ENCODE data around the gene ZSWIM4. TPM values are rescaled to one million over a fixed set of nuclear protein-coding genes. Genes with fewer than 3 reads are reported as not detected.

ZSWIM4 gene
- total RNA-seq, 1 experiment from 2014 or later, result 4.5 TPM

DNA sequence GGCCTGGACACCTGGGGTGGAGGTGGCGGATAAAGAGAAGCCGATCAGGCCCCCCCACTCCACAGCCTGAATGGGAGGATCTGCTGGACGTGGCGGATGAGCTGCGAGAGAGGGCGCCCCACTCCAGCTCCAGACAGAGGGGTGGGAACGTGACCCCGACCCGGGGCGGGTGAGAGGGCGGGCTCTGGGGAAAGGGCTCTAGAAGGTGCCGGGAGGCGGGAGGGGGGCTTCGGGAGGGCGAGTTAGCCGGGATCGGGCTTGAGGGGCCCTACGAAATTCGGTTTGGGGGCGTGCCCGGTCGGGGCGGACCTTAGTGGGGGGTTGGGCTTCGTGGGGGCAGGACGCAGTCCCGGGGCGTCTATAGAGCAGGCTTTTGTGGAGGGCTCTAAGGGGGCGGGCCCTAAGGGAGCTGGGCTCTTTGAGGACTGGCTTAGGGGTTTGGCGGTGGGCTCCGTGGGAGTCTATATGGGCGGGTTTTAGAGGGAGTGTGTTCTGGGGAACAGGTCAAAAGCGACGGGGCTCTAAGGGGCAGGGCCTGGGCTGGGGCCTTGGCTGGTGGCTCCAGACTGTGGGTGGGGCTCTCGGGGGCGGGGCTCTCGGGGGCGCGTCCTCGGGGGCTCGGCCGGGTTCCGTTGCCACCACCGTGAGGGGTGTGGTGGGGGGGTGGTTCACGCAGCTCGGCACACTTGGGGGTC, 77.6 kb downstream of the ZSWIM4 start:
- DNase-seq (ENCODE audit: low spot score), result no peak

DNA sequence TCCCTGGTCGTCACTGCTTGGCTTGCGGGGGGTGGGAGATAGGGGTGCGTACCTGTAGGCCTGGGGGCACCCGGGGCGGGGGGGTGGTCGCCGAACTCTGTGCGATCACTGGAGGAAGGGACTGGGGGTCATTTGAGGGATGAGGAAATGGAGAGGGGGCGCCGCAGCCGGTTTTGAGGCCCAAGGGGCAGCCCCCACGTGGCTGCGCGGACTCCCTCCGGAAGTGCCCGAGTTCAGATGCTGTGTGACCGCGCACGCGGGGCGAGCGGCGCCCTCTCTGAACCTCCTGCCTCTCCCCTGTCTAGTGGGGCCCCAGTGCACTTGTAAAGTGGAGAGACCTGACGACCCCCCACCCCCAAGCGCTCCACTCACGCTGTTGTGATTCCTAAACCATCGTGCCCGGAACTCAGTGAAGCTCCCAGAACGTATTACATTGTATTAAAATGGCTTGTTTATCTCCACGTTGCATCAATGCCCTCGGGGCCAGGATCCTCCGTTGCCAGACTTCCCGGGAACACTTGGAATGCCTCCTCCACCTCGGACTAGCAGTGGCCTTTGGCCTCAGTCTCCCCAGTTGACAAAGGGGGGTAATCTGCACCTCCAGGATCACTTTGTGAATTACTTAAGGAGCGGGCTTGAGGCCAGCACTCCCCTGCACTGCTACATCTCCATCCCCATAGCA, 78.7 kb downstream of the ZSWIM4 start:
- DNase-seq (ENCODE audit: low spot score), result no peak

- DNase-seq (ENCODE audit: low spot score), result no peak
These were observed 80.6 kb downstream of the ZSWIM4 start for GRCh38 chr19:13875824-13876223.

- DNase-seq (ENCODE audit: low spot score), result no peak
These were observed 81.6 kb downstream of the ZSWIM4 start, which contains the start of gene NANOS3 for GRCh38 chr19:13876834-13877233. Gene NANOS3, plus strand, starts transcription at chr19:13877134. Its CDS starts 115 bp downstream, at chr19:13877249.

DNA sequence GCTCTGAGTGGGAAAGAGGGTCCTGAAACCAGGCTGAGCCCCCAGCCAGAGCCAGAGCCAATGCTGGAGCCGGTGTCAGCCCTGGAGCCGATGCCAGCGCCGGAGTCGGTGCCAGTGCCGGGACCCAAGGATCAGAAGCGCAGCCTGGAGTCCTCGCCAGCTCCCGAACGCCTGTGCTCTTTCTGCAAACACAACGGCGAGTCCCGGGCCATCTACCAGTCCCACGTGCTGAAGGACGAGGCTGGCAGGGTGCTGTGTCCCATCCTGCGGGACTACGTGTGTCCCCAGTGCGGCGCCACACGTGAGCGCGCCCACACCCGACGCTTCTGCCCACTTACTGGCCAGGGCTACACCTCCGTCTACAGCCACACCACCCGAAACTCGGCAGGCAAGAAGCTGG, 82.1 kb downstream of the ZSWIM4 start:
- DNase-seq (ENCODE audit: low spot score), result no peak

DNA sequence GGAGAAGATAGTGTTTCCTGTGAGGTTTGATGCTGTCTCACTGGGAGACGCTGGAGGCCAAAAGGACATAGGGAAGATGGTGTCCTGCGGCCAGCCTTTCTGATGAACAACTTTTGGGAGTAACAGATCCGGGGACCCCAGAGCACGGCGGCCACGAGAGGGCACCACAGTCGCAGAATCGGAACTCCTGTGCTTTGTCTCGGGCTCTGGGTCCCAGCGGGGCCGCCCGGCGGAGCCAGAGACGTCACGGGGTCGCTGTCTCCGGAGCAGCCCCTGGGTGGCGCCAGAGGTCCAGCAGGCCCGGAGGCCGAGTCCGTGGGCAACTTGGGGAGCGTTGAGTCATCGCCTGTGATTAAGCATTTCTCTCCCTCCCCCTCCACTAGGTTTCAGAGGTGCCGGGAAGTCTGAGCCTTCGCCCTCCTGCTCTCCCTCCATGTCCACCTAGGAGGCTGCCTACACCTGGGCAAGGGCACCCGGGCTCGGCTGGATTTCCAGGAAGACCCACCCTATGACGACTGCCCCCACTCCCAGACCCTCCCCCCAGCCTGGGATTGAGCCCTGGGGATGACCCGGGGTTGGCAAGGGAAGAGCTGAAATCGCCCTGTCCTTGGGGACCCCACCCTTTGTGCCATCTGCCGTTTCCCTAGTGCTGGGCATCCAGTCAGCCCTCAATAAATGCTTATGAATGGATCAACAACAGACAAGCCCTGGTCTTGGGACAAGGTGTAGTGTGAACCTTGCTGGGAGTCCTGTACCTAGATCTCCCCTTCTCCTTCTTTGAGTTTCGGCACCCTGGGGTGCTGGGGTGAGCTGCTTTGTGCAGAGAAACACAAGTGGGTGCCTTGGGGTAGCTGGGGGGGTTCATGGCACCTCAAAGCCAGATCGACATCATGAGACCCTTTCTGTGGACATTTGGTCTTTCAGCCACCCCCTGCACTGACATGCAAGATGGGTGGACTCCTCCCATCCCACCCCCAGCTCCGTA, 85.1 kb downstream of the ZSWIM4 start:
- DNase-seq (ENCODE audit: low spot score), result peak; percentile 97

GRCh38 chr19:13881251-13881691, 86.0 kb downstream of the ZSWIM4 start:
- peak; percentile 42 for DNase-seq (ENCODE audit: low spot score)

Other genes starting within 250 kb of the ZSWIM4 start
- 19.2 and 26.9 TPM in 2 replicates for gene MRI1, start 30.9 kb upstream of the ZSWIM4 start, total RNA-seq (2014; rRNA removed; shearing (Covaris generic))
- gene C19orf53, start 21.0 kb upstream of the ZSWIM4 start, total RNA-seq (2014; rRNA removed; shearing (Covaris generic)), result 222 and 261 TPM in 2 replicates
- not detected in 2 replicates for gene NANOS3, start 81.7 kb downstream of the ZSWIM4 start, total RNA-seq (2014; rRNA removed; shearing (Covaris generic))
- 0.48 and 3.0 TPM in 2 replicates for gene BRME1, start 110.7 kb downstream of the ZSWIM4 start, total RNA-seq (2014; rRNA removed; shearing (Covaris generic))
- gene CC2D1A, start 110.8 kb downstream of the ZSWIM4 start, total RNA-seq (2014; rRNA removed; shearing (Covaris generic)), result 29.7 and 30.8 TPM in 2 replicates
- 1.1 and 2.7 TPM in 2 replicates for gene PODNL1, start 143.0 kb downstream of the ZSWIM4 start, total RNA-seq (2014; rRNA removed; shearing (Covaris generic))
- gene DCAF15, start 157.1 kb downstream of the ZSWIM4 start, total RNA-seq (2014; rRNA removed; shearing (Covaris generic)), result 41.3 and 41.6 TPM in 2 replicates
- 1.7 and 2.2 TPM in 2 replicates for gene RFX1, start 210.9 kb downstream of the ZSWIM4 start, total RNA-seq (2014; rRNA removed; shearing (Covaris generic))
- gene RLN3, start 232.7 kb downstream of the ZSWIM4 start, total RNA-seq (2014; rRNA removed; shearing (Covaris generic)), result not detected in 2 replicates
- 11.9 and 14.0 TPM in 2 replicates for gene IL27RA, start 236.3 kb downstream of the ZSWIM4 start, total RNA-seq (2014; rRNA removed; shearing (Covaris generic))

All from A172 (cell line).